SK-N-SH (cell line): Measurements from ENCODE around the gene PCSK6. TPM values are rescaled to one million over a fixed set of nuclear protein-coding genes. Genes with fewer than 3 reads are reported as not detected.

Experiments used
- CTCF ChIA-PET: fragments of 300-600, 350-600 bp; formaldehyde crosslinking; extraction: SDS; loops from one replicate; lab custom pipeline; 2021; lab: Yijun Ruan, JAX
- POLR2A ChIA-PET: fragments of 350-600 bp; sonication (Branson Sonifier 250); formaldehyde crosslinking; extraction: SDS; loops from one replicate; lab custom pipeline; 2020; ENCODE audit warnings: antibody characterized with exemption, inconsistent platforms; lab: Yijun Ruan, JAX
- DNase-seq: peaks from one replicate; pipeline ENCODE4 v3.0.0; 2012
- H2AFZ ChIP-seq: fragments of 200-600 bp; sonication (generic); 2 replicates; pipeline ENCODE4 v1.8.1; 2016; ENCODE audit warnings: antibody characterized with exemption, mild to moderate bottlenecking, low read depth
- H3F3A ChIP-seq: fragments of 200-600 bp; sonication (generic); replicated peaks from 2 replicates; pipeline ENCODE3; 2016; ENCODE audit warnings: antibody characterized with exemption, mild to moderate bottlenecking; ENCODE audit not compliant: insufficient read depth
- H3K27ac ChIP-seq, 2 experiments: fragments of 200-500 bp in 1 of 2; fragments of 200-600 bp in 1 of 2; sonication (Bioruptor generic) in 1 of 2; sonication (generic), shearing (Covaris generic) in 1 of 2; 2 replicates each; pipeline versions ENCODE4 v1.5.1 to v1.6.1; 2014 to 2016; ENCODE audit warnings: low read depth in 2 of 2, inconsistent platforms in 1 of 2, low read length in 1 of 2, mild to moderate bottlenecking in 1 of 2, mixed read lengths in 1 of 2
- H3K27me3 ChIP-seq: fragments of 200-600 bp; sonication (generic), shearing (Covaris generic); 2 replicates; pipeline ENCODE4 v1.6.1; 2016; ENCODE audit warnings: mixed run types; ENCODE audit not compliant: insufficient read depth
- H3K36me3 ChIP-seq, 2 experiments: fragments of 200-500 bp in 1 of 2; fragments of 200-600 bp in 1 of 2; sonication (Bioruptor generic) in 1 of 2; sonication (generic) in 1 of 2; replicated peaks in 1 of 2; 2 replicates each; pipeline versions ENCODE3 to v1.5.1; 2014 to 2016; ENCODE audit warnings: low read length in 1 of 2, mild to moderate bottlenecking in 1 of 2; ENCODE audit not compliant: insufficient read depth in 2 of 2, control insufficient read depth in 1 of 2
- H3K4me1 ChIP-seq, 2 experiments: fragments of 200-500 bp in 1 of 2; fragments of 200-600 bp in 1 of 2; sonication (Bioruptor generic) in 1 of 2; sonication (generic), shearing (Covaris generic) in 1 of 2; 2 replicates each; pipeline versions ENCODE4 v1.5.1 to v1.6.1; 2014 to 2016; ENCODE audit warnings: low read depth in 1 of 2, low read length in 1 of 2, mixed run types in 1 of 2; ENCODE audit not compliant: insufficient read depth in 2 of 2, control insufficient read depth in 1 of 2
- H3K4me2 ChIP-seq: fragments of 200-600 bp; sonication (generic), shearing (Covaris generic); 2 replicates; pipeline ENCODE4 v1.6.1; 2017; ENCODE audit warnings: mixed run types
- H3K4me3 ChIP-seq, 2 experiments: fragments of 200-500 bp in 1 of 2; fragments of 200-600 bp in 1 of 2; sonication (Bioruptor generic) in 1 of 2; sonication (generic), shearing (Covaris generic) in 1 of 2; 2 replicates each; pipeline versions ENCODE4 v1.5.1 to v1.8.1; 2014 to 2016; ENCODE audit warnings: low read depth in 2 of 2, inconsistent platforms in 1 of 2, low read length in 1 of 2, mild to moderate bottlenecking in 1 of 2, mixed read lengths in 1 of 2, moderate library complexity in 1 of 2
- H3K79me2 ChIP-seq: fragments of 200-600 bp; sonication (generic); 2 replicates; pipeline ENCODE4 v1.8.1; 2017; ENCODE audit warnings: mild to moderate bottlenecking; ENCODE audit not compliant: insufficient read depth
- H3K9ac ChIP-seq: fragments of 200-600 bp; sonication (generic); 2 replicates; pipeline ENCODE4 v1.6.1; 2017; ENCODE audit warnings: mixed run types
- H3K9me2 ChIP-seq: fragments of 200-600 bp; sonication (generic); 2 replicates; pipeline ENCODE4 v1.6.1; 2017; ENCODE audit warnings: mixed run types
- H3K9me3 ChIP-seq: fragments of 200-600 bp; sonication (generic); 2 replicates; pipeline ENCODE4 v1.6.1; 2017; ENCODE audit warnings: mixed run types, mild to moderate bottlenecking, moderate library complexity
- H4K20me1 ChIP-seq: fragments of 200-600 bp; sonication (generic); 2 replicates; pipeline ENCODE4 v1.6.1; 2017; ENCODE audit warnings: mild to moderate bottlenecking, mixed run types; ENCODE audit not compliant: insufficient read depth
- CHD2 ChIP-seq: fragments of 150-350 bp; IDR thresholded peaks from 2 replicates; pipeline ENCODE4 v1.6.1; 2018; ENCODE audit warnings: low read length; ENCODE audit not compliant: partially characterized antibody
- ELF1 ChIP-seq: IDR thresholded peaks from 2 replicates; pipeline ENCODE4 v1.4.0; 2012
- FOXJ3 ChIP-seq: sonication (generic); formaldehyde crosslinking; IDR thresholded peaks from 2 replicates; pipeline ENCODE4 v1.5.1; 2020; ENCODE audit warnings: mild to moderate bottlenecking, missing genetic modification reagents
- MEF2A ChIP-seq: IDR thresholded peaks from 2 replicates; pipeline ENCODE4 v1.4.0; 2012; ENCODE audit warnings: low read depth, borderline replicate concordance
- MXI1 ChIP-seq: IDR thresholded peaks from 2 replicates; pipeline ENCODE4 v1.6.1; 2012; ENCODE audit warnings: mild to moderate bottlenecking, low read depth, low read length, improper control_type of control experiment
- NRF1 ChIP-seq: IDR thresholded peaks from 2 replicates; pipeline ENCODE4 v1.6.1; 2012; ENCODE audit warnings: low read depth, mild to moderate bottlenecking, low read length
- RAD21 ChIP-seq: IDR thresholded peaks from 2 replicates; pipeline ENCODE4 v1.6.1; 2012; ENCODE audit warnings: mild to moderate bottlenecking, low read length
- RXRA ChIP-seq: IDR thresholded peaks from 2 replicates; pipeline ENCODE4 v1.4.0; 2012; ENCODE audit warnings: low read depth, mild to moderate bottlenecking, borderline replicate concordance
- SIN3A ChIP-seq: IDR thresholded peaks from 2 replicates; pipeline ENCODE4 v1.6.1; 2012; ENCODE audit warnings: low read depth, mild to moderate bottlenecking, low read length, moderate library complexity, borderline replicate concordance
- WGBS: methylation state at CpG from one replicate; pipeline ENCODE4 v1.1.6; 2017; ENCODE audit warnings: low lambda C conversion rate; 5-methylcytosine and 5-hydroxymethylcytosine counted together
- polyA plus RNA-seq, 3 experiments: library from polyadenylated mRNA; depleted of rRNA; stranded (reverse); fragments of >200 nt; gene quantifications; 2 replicates each; pipeline ENCODE4 v1.2.3, GENCODE V29; 2012
- TF ChIP-seq, protein P1 (sequence below): IDR thresholded peaks from 2 replicates; pipeline ENCODE4 v1.4.0; 2012; ENCODE audit warnings: low read depth, borderline replicate concordance
- TF ChIP-seq, protein P2 (sequence below): fragments of 200-600 bp; sonication (generic); IDR thresholded peaks from 2 replicates; pipeline ENCODE4 v1.6.1; 2017; ENCODE audit warnings: antibody characterized with exemption, mild to moderate bottlenecking, moderate library complexity
- TF ChIP-seq, protein P3 (sequence below): IDR thresholded peaks from 2 replicates; pipeline ENCODE4 v1.4.0; 2012; ENCODE audit warnings: low read depth, borderline replicate concordance
- TF ChIP-seq, protein P4 (sequence below): IDR thresholded peaks from 2 replicates; pipeline ENCODE4 v1.4.0; 2012; ENCODE audit warnings: low read depth

PCSK6 gene
- polyA plus RNA-seq, 1 of the 3 experiments (the other 2 are of a cell fraction): 0.03 TPM

DNA sequence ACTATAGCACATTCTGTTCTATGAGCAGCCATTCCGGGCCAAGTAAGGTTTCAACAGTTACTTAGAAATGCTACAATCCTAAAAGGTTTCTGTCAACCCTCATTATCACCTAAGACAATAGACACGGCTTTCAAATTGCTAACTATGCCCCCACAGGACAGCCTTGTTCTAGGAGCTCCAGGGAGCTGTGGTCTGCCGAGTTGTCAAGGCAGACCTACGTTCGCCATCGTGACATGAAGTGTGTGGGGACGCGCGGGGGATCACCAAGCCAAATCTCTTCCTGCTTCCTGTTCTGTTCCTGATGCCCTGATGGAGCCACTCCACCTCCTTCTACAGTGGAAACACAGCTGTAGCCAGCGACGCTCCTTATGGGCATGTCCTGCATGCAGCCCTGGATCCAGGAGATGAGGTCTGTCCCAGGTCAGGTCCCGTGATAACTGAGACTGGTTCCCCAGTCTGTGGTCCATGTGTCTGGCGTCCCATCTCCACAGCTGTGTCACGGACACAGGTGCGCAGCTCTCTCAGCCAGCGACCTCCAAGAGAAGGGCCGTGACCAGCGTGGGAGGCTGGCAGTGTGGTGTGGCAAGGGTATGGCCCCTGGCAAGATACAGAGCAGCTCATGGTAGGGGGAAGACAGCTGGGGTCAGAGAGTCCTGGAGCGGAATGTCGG, 82.8 kb downstream of the PCSK6 start:
- H3K27me3 ChIP-seq: no peaks in the 10 kb centered on the region
- POLR2A ChIA-PET: no interaction called here
- no peak overlapping the region for H3K9ac ChIP-seq
- H3K9me2 ChIP-seq: no peaks in the 10 kb centered on the region
- H2AFZ ChIP-seq: no peak overlapping the region
- no peaks in the 10 kb centered on the region for H3K79me2 ChIP-seq
- TF ChIP-seq CHD2 (no peak), MXI1 (no peak), NRF1 (no peak), FOXJ3 (CRISPR knock-in tag) (no peak), RXRA (no peak), SIN3A (no peak), MEF2A (no peak), ELF1 (no peak), RAD21 (no peak)
- TF ChIP-seq, protein P1, sequence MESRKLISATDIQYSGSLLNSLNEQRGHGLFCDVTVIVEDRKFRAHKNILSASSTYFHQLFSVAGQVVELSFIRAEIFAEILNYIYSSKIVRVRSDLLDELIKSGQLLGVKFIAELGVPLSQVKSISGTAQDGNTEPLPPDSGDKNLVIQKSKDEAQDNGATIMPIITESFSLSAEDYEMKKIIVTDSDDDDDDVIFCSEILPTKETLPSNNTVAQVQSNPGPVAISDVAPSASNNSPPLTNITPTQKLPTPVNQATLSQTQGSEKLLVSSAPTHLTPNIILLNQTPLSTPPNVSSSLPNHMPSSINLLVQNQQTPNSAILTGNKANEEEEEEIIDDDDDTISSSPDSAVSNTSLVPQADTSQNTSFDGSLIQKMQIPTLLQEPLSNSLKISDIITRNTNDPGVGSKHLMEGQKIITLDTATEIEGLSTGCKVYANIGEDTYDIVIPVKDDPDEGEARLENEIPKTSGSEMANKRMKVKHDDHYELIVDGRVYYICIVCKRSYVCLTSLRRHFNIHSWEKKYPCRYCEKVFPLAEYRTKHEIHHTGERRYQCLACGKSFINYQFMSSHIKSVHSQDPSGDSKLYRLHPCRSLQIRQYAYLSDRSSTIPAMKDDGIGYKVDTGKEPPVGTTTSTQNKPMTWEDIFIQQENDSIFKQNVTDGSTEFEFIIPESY: no peak
- TF ChIP-seq, protein P2, sequence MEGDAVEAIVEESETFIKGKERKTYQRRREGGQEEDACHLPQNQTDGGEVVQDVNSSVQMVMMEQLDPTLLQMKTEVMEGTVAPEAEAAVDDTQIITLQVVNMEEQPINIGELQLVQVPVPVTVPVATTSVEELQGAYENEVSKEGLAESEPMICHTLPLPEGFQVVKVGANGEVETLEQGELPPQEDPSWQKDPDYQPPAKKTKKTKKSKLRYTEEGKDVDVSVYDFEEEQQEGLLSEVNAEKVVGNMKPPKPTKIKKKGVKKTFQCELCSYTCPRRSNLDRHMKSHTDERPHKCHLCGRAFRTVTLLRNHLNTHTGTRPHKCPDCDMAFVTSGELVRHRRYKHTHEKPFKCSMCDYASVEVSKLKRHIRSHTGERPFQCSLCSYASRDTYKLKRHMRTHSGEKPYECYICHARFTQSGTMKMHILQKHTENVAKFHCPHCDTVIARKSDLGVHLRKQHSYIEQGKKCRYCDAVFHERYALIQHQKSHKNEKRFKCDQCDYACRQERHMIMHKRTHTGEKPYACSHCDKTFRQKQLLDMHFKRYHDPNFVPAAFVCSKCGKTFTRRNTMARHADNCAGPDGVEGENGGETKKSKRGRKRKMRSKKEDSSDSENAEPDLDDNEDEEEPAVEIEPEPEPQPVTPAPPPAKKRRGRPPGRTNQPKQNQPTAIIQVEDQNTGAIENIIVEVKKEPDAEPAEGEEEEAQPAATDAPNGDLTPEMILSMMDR: no peak
- TF ChIP-seq, protein P3, sequence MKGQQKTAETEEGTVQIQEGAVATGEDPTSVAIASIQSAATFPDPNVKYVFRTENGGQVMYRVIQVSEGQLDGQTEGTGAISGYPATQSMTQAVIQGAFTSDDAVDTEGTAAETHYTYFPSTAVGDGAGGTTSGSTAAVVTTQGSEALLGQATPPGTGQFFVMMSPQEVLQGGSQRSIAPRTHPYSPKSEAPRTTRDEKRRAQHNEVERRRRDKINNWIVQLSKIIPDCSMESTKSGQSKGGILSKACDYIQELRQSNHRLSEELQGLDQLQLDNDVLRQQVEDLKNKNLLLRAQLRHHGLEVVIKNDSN: no peak
- TF ChIP-seq, protein P4, sequence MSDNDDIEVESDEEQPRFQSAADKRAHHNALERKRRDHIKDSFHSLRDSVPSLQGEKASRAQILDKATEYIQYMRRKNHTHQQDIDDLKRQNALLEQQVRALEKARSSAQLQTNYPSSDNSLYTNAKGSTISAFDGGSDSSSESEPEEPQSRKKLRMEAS: no peak
- no peaks in the 10 kb centered on the region for H4K20me1 ChIP-seq
- H3K27ac ChIP-seq: no peak overlapping the region
- CTCF ChIA-PET: interaction anchor here (1.3 kb wide), 1 partner anchor 95 kb away, joined by 3 read pairs; no protein-coding TSS in a partner anchor
- WGBS: 71% methylated on average over 20 of the region's 20 CpGs
- H3K4me1 ChIP-seq: no peaks in the 10 kb centered on the region; a peak in 1 of 4 replicates
- H3K9me3 ChIP-seq: no peaks in the 10 kb centered on the region
- no peak overlapping the region for H3K4me2 ChIP-seq
- DNase-seq: no peak
- no peaks in the 10 kb centered on the region for H3F3A ChIP-seq
- H3K4me3 ChIP-seq: no peak overlapping the region
- no peaks in the 10 kb centered on the region for H3K36me3 ChIP-seq
